ENCODE measurements around the gene AKT3.

- TF ChIP-seq CTCF (IDR thresholded peaks at IDR 0.05; ENCODE audit: control extremely low read depth in 1 of 3, insufficient read depth in 1 of 3, low read depth in 1 of 3, low read length in 3 of 3) = no peak
- TF ChIP-seq EP300 (IDR thresholded peaks at IDR 0.05; ENCODE audit: borderline replicate concordance in 1 of 2, low read depth in 2 of 2, low read length in 2 of 2) = no peak
- TF ChIP-seq RAD21 (IDR thresholded peaks at IDR 0.05 in 1 of 2, conservative IDR thresholded peaks at IDR 0.05 in 1 of 2; ENCODE audit: low read depth in 2 of 2, low read length in 2 of 2) = no peak
- no peak for TF ChIP-seq YY1 (IDR thresholded peaks at IDR 0.05; ENCODE audit: low read depth, low read length)
These were observed 43.7 kb downstream of the AKT3 start for GRCh38 chr1:243806310-243806709.

Measured in H1 (cell line).